ENCODE data around the gene EMID1.
"Not testable (repeated sequence)": the region's sequence is repeated elsewhere in the genome, so short reads cannot be mapped to it uniquely, and the experiment has no call there.

EMID1 gene

GRCh38 chr22:29211466-29211865 is 5.8 kb downstream of the EMID1 start:
- no peak for DNase-seq

- no peak for DNase-seq
Observed at GRCh38 chr22:29212743-29213142, 7.0 kb downstream of the EMID1 start.

- DNase-seq = no peak
Observed at GRCh38 chr22:29213493-29213892, 7.8 kb downstream of the EMID1 start.

- DNase-seq = no peak
Observed at GRCh38 chr22:29214232-29214631, 8.5 kb downstream of the EMID1 start.

- DNase-seq = no peak
Observed at GRCh38 chr22:29215012-29215860, 9.5 kb downstream of the EMID1 start.

- no peak for DNase-seq
Observed at GRCh38 chr22:29216011-29216872, 10.5 kb downstream of the EMID1 start.

- no peak for DNase-seq
Observed at GRCh38 chr22:29216873-29217666, 11.4 kb downstream of the EMID1 start.

- DNase-seq = no peak
Observed at GRCh38 chr22:29217827-29218757, 12.4 kb downstream of the EMID1 start.

- DNase-seq = no peak
Observed at GRCh38 chr22:29218758-29219408, 13.2 kb downstream of the EMID1 start.

- not testable (repeated sequence) for DNase-seq
Observed at GRCh38 chr22:29219409-29219782, 13.7 kb downstream of the EMID1 start.

- no peak for DNase-seq
Observed at GRCh38 chr22:29219881-29220670, 14.4 kb downstream of the EMID1 start.

GRCh38 chr22:29224121-29224858 is 18.6 kb downstream of the EMID1 start:
- DNase-seq = no peak

- DNase-seq = no peak
Observed at GRCh38 chr22:29224859-29225410, 19.2 kb downstream of the EMID1 start.

- DNase-seq = no peak
Observed at GRCh38 chr22:29225422-29226090, 19.9 kb downstream of the EMID1 start.

GRCh38 chr22:29226351-29226981 is 20.8 kb downstream of the EMID1 start:
- DNase-seq = no peak

- no peak for DNase-seq
Observed at GRCh38 chr22:29230972-29231875, 25.5 kb downstream of the EMID1 start.

Measured in CD4-positive, alpha-beta T cell treated with Interleukin-1 beta for 1 hour (primary cell).